ENCODE data around the gene EPGN. TPM values are rescaled to one million over a fixed set of nuclear protein-coding genes. Genes with fewer than 3 reads are reported as not detected.

EPGN gene
- polyA plus RNA-seq, 1 donor from 2014 or later: not detected

- no peaks in the 10 kb centered on the region for H3K9me3 ChIP-seq (ENCODE audit: low read length)
- TF ChIP-seq POLR2AphosphoS5 (IDR thresholded peaks at IDR 0.05): no peak
- no peak for TF ChIP-seq RAD21 (conservative IDR thresholded peaks at IDR 0.05)
- no peak for TF ChIP-seq MXI1 (conservative IDR thresholded peaks at IDR 0.05; ENCODE audit: poor library complexity, severe bottlenecking)
- TF ChIP-seq REST (IDR thresholded peaks at IDR 0.05; ENCODE audit: borderline replicate concordance): no peak
- TF ChIP-seq EZH2 (IDR thresholded peaks at IDR 0.05; ENCODE audit: borderline replicate concordance, insufficient read depth, low read length, poor library complexity, severe bottlenecking): no peak
- TF ChIP-seq TAF1 (IDR thresholded peaks at IDR 0.05; ENCODE audit: low read depth): no peak
- no peak for TF ChIP-seq SMC3 (conservative IDR thresholded peaks at IDR 0.05; ENCODE audit: poor library complexity)
- no peak for TF ChIP-seq EP300 (conservative IDR thresholded peaks at IDR 0.05; ENCODE audit: poor library complexity, severe bottlenecking)
- no peak for TF ChIP-seq CTCF (IDR thresholded peaks at IDR 0.05; ENCODE audit: poor library complexity, severe bottlenecking)
- no peak overlapping the region for H3K9ac ChIP-seq (ENCODE audit: low read length)
- no peak overlapping the region for H3K27ac ChIP-seq (ENCODE audit: low read length)
- H3K79me2 ChIP-seq (replicated peaks; ENCODE audit: insufficient read depth, low read length): no peaks in the 10 kb centered on the region
- no peaks in the 10 kb centered on the region for H3K27me3 ChIP-seq (ENCODE audit: insufficient read depth, low read depth, low read length)
- no peak overlapping the region for H2AFZ ChIP-seq (ENCODE audit: low read depth, low read length)
- no peak overlapping the region for H3K4me3 ChIP-seq (ENCODE audit: low read length)
- H3K36me3 ChIP-seq (ENCODE audit: insufficient read depth, low read length): no peaks in the 10 kb centered on the region
- no peaks in the 10 kb centered on the region for H3F3A ChIP-seq (ENCODE audit: insufficient read depth, low read length, poor library complexity, severe bottlenecking)
- H3K4me2 ChIP-seq (ENCODE audit: low read length): no peak overlapping the region
- no peaks in the 10 kb centered on the region for H4K20me1 ChIP-seq (ENCODE audit: insufficient read depth)
- H3K9me2 ChIP-seq (ENCODE audit: insufficient read depth, low read length): no peaks in the 10 kb centered on the region
These were observed 17.6 kb downstream of the EPGN start for GRCh38 chr4:74325886-74326285.

- H2AFZ ChIP-seq (ENCODE audit: low read depth, low read length): no peak overlapping the region
- H3K36me3 ChIP-seq (ENCODE audit: insufficient read depth, low read length): no peaks in the 10 kb centered on the region
- H3K9ac ChIP-seq (ENCODE audit: low read length): no peak overlapping the region
- H3K27me3 ChIP-seq (ENCODE audit: insufficient read depth, low read depth, low read length): no peaks in the 10 kb centered on the region
- no peak for TF ChIP-seq EZH2 (IDR thresholded peaks at IDR 0.05; ENCODE audit: borderline replicate concordance, insufficient read depth, low read length, poor library complexity, severe bottlenecking)
- TF ChIP-seq POLR2AphosphoS5 (IDR thresholded peaks at IDR 0.05): no peak
- no peak for TF ChIP-seq SMC3 (conservative IDR thresholded peaks at IDR 0.05; ENCODE audit: poor library complexity)
- TF ChIP-seq MXI1 (conservative IDR thresholded peaks at IDR 0.05; ENCODE audit: poor library complexity, severe bottlenecking): no peak
- TF ChIP-seq REST (IDR thresholded peaks at IDR 0.05; ENCODE audit: borderline replicate concordance): no peak
- TF ChIP-seq RAD21 (conservative IDR thresholded peaks at IDR 0.05): no peak
- TF ChIP-seq EP300 (conservative IDR thresholded peaks at IDR 0.05; ENCODE audit: poor library complexity, severe bottlenecking): no peak
- TF ChIP-seq CTCF (IDR thresholded peaks at IDR 0.05; ENCODE audit: poor library complexity, severe bottlenecking): no peak
- no peak for TF ChIP-seq TAF1 (IDR thresholded peaks at IDR 0.05; ENCODE audit: low read depth)
- H3K9me3 ChIP-seq (ENCODE audit: low read length): no peaks in the 10 kb centered on the region
- no peak overlapping the region for H3K4me2 ChIP-seq (ENCODE audit: low read length)
- H3F3A ChIP-seq (ENCODE audit: insufficient read depth, low read length, poor library complexity, severe bottlenecking): no peaks in the 10 kb centered on the region
- H3K79me2 ChIP-seq (replicated peaks; ENCODE audit: insufficient read depth, low read length): no peaks in the 10 kb centered on the region
- H3K4me3 ChIP-seq (ENCODE audit: low read length): no peak overlapping the region
- H4K20me1 ChIP-seq (ENCODE audit: insufficient read depth): no peaks in the 10 kb centered on the region
- H3K27ac ChIP-seq (ENCODE audit: low read length): no peak overlapping the region
- no peaks in the 10 kb centered on the region for H3K9me2 ChIP-seq (ENCODE audit: insufficient read depth, low read length)
These were observed 19.5 kb downstream of the EPGN start for GRCh38 chr4:74327762-74328161.

Measured in neural cell (in vitro differentiated cells).